Left colon (tissue), 2 donors: ENCODE measurements around the gene IAPP. TPM values are rescaled to one million over a fixed set of nuclear protein-coding genes. Genes with fewer than 3 reads are reported as not detected.
"Not testable (repeated sequence)": the region's sequence is repeated elsewhere in the genome, so short reads cannot be mapped to it uniquely, and the experiment has no call there.

Experiments
- ATAC-seq: fragments of 200-7000 bp; cut with Tn5 transposase; one replicate; pipeline ENCODE4 v1.9.1; 2020; ENCODE audit warnings: mild to moderate bottlenecking, moderate library complexity
- DNase-seq, 2 donors: peaks; one replicate each; pipeline ENCODE4 v3.0.0-alpha.2; 2020
- intact Hi-C, 2 donors: fragments of 100-400 bp; cut with DNase I in 1 of 2; cut with micrococcal nuclease in 1 of 2; formaldehyde crosslinking; loops; one replicate each; pipeline versions ENCODE4 v1.11.2 to v1.14.0; 2022; cut with DNase I, micrococcal nuclease
- long read RNA-seq: library from polyadenylated mRNA; unstranded; transcript quantifications from one replicate; pipeline ENCODE4 v2.0.0, GENCODE V29; 2021
- total RNA-seq, 2 donors: library from RNA; stranded (reverse); fragmentation: NEBNext Ultra II Directional; extraction: Animal tissue kit (Norgen Biotek cat#: 25700); gene quantifications; one replicate each; pipeline ENCODE4 v1.2.1, GENCODE V29; 2021
- donor health status: DM: no; HTN: no; CAD: no.
- donor health status: DM: yes; HTN: yes; CAD: no.

The IAPP gene
- not detected for total RNA-seq
- long read RNA-seq, result 0 reads

DNA sequence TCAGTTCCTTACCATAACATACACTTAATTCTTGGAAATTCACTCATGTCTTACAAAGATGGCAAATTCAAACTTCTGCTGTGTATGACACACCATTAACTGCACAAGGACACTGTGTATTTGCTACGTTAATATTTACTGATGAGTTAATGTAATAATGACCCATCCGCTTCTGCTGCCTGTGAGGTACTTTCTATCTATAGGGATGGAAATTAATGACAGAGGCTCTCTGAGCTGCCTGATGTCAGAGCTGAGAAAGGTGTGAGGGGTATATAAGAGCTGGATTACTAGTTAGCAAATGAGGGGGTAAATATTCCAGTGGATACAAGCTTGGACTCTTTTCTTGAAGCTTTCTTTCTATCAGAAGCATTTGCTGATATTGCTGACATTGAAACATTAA, at the start of gene IAPP:
Gene IAPP (plus strand): TSS at position 301 of the 400 bp plus-strand sequence. CDS start 450 bp downstream, outside the sequence.
- no peak for ATAC-seq
- DNase-seq, result no peak
- intact Hi-C loops, result no loop called here

DNA sequence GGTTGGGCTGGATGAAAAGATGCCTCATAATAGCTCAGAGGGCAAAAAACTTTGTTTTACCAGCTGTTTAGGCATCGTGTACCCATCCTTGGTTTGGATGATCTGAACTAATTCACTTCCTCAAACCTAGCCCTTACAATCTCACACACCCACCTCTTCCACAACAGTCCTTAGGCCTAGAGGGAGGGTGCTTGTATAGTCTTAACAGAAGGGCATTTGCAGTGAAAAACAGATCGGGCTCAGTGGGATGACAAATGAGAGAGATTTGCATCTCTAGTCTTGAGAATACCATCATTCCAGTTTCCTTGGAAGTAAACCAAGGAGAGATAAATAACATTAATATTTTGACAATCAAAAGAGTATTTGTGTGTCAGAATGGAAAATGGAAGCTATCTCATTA, 49.0 kb upstream of the IAPP start:
- intact Hi-C loops, result no loop called here
- DNase-seq (no peak), ATAC-seq (no peak)

DNA sequence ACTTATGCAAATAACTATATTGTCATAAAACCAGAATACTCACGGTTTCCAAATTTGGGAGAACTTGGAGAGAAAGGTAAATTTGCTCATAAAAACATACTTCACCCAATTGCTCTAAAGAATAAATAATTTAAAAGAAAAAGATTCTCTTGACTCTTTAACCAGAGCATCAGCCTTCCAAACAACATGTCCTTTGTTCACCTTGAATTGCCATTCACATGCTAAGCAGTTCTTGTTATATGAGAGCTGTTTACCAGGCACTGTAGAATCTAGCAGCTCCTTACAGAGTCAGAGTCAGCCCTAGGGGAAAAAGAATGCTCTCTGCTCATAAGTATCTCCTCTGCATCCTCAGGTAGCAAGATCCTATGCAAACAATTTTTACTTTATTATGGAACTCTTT, 48.2 kb upstream of the IAPP start:
- intact Hi-C loops, result no loop called here
- ATAC-seq (no peak), DNase-seq (no peak)

DNA sequence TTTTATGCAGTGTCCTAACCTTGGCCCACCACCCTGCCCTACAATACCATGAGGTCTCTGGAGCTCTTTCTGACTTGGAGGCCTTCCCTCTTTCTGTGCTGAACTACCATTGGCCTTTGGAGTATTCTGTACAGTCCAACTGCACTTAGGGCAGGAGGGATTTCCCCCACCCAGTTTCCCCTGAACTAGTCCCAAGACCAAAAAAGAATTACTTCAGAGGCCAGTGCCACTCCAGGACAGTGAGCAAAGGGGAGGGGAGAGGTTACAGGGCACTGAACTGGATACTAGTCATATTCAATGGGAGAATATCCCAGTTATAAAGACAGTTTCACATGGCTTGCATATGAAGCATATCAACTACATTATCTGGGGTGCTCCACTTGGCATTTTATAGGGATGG, 44.1 kb upstream of the IAPP start:
- ATAC-seq (no peak), DNase-seq (no peak)
- intact Hi-C loops, result no loop called here

DNA sequence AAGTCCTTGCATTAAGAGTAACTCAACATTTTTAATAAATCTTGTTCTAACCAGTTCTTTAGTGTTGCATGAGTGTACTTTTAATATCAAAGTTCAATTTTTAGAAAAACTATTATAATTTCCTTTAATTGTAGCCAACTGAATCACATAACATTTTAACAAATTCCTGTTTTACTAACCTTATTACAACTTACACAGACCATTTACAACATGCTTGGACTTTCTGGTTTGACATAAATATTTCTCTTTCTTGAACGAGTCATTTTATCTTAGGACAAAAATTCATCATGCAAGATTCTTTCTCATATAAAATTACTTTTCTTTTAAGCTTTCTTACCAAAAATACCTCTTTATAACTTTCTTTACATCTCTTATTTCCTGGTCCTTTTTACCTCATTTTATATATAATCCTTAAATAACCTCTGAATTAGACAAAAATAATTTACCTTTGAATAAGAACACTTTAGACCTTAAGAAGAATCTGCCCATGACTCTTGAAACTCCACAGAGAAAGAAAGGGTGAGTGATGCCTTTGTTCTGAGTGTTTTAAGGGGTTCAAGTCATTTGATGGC, 41.9 kb upstream of the IAPP start:
- intact Hi-C loops, result no loop called here
- DNase-seq (no peak), ATAC-seq (no peak)

DNA sequence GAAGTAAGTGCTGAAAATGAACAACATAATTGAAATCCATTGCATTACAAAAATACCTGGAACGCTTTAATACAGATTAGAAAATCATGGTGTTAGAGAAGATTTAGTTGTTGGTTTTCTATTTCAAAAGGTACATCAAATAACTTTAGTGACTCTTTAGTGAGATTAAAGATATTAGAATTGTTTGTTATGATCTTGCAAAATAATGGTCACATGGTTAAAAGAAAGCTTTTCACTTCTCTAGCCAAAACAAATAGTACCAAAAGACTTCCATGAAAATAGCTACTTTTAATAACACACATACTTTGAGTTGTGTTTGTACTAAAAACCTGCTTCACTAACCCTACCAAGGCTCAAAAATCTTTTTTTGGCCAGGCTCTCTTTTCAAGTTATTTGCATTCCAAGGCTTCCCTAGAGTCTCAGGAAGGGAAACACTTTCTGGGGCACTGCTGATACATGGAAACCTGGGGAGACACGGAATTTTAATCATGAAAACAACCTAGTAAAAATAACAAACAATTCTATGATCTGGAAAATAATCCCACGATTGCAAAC, 37.9 kb upstream of the IAPP start, which contains the start of gene SLCO1A2:
Gene SLCO1A2 (minus strand): TSS at position 147 of the 555 bp plus-strand sequence. CDS start 270 bp downstream, outside the sequence.
- intact Hi-C loops, result no loop called here
- DNase-seq, result no peak
- ATAC-seq, result no peak

DNA sequence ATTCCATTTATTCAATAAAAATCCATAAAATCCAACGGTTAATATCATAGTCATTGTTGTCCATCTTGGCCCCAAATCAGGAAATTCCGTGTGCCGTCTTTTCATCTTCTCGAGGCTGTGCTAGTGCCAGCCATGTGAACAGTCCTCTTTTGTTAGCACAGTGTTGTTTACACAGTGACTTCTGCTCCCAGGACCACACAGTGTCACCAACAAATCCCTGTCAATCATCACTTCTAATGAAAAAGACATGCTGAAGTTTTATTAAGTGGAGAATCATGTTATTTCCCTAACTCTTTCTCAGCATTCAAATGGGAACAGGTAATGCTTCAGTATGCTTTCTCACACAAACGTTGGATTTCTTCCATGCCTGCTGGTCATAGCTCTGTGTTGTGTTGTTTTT, 36.0 kb upstream of the IAPP start:
- DNase-seq (no peak), ATAC-seq (no peak)
- intact Hi-C loops, result no loop called here

DNA sequence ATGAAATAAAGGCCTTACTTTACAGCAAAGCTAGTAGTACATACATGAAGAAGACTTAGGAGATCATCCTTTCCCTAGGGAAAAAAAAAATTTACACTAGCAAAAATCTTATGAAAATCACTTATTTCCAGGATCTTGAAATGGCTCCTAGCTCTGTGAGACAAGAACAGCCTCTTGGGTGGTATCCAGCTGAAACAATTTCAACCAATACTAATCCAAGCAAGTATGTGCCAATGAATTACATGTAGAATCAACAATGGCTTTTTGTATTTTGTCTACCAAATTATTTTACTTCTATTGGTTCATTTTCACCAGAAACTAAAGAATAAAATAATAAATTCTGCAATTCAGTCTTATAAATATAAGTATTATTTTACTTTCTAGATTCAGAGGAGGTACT, 35.2 kb upstream of the IAPP start:
- DNase-seq (no peak), ATAC-seq (no peak)
- intact Hi-C loops, result no loop called here

DNA sequence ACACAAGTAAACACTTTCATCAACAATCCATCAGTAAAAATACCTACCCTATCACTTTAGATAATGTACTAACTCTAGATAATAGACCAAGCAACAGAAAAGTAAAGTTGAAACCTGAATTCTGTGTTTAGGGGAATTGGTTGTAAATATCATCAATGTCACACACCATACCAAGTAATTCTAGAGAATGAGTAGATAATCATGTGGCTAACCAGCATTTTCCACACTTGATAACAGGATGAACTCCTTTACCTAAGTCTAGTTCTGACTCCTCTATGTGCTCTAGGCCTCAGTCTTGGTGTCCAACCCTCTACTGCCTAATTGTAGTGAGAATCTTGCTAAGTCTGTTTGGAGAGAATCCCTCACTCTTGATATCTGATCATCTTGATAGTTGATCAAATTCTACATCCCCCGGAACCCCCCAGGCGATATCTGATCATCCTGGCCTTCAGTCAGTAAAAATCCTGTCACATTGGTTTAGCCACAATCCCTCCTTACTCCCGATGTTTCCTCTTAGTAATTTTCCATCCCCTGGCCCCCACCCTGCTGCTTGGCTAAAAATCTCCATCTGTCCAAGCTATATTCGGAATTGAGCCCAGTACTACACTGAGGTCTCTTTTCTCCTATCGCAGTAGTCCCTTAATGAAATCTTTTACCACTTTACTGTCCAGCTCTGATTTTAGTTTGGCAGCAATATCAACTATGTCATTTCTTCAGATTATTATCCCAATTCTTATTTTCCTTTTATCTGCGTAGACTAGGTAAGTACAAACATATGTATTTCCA, 34.5 kb upstream of the IAPP start:
- ATAC-seq, result no peak
- DNase-seq, result no peak
- intact Hi-C loops, result no loop called here

DNA sequence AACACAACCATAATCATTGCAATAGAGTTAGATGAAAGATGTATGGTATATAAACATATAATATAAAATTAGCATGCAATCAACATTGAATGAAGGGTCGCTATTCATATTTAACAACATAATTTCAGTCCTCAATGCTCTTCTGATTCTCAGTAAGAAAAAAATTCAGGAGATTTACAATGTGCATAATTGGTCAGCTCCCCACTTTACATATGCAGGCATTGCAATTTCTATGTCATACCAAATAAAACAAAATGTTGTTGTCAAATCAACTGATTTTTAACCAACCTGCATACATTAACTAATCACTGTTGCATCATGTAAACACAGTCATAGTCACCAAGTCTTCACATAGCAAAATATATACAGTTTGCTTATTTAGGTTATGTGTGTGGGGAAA, 32.8 kb upstream of the IAPP start:
- DNase-seq, result no peak
- intact Hi-C loops, result no loop called here
- no peak for ATAC-seq

DNA sequence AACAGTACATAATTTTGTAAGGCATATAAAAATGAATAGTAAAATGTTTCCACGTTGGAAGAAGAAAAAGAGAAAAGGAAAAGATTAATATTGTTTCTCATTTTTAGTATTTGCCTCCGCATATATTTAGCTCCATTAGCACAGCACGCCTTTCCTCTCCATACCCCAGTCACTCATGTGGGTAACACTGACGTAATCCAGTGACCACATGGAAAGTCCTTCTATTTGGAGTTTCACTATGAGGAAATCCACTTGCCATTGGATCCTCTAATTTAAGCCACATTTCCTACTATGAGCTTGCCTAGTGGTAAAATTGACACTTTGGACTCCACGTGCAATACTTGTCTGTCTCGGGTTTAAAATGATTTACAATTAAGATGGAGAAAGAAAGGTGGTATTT, 32.3 kb upstream of the IAPP start:
- intact Hi-C loops, result no loop called here
- ATAC-seq, result no peak
- DNase-seq, result no peak

DNA sequence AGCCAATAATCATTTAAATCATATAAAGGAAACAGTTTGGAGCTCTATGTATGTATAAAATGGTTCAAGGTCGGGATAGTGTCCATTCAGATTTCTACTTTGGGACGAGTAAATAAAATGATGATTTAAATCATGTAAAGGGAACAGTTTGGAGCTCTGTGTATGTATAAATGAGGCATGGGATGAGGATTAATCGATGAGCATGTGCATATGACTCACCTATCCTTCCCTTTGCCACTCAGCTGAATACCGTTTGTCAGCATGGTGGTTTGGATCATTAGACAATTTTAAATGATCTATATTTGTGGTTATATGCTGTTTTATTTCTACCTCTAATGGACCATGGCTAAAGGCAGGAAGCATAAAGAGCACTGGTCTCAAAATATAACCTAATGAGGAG, 30.9 kb upstream of the IAPP start:
- DNase-seq (no peak), ATAC-seq (no peak)
- intact Hi-C loops, result no loop called here

DNA sequence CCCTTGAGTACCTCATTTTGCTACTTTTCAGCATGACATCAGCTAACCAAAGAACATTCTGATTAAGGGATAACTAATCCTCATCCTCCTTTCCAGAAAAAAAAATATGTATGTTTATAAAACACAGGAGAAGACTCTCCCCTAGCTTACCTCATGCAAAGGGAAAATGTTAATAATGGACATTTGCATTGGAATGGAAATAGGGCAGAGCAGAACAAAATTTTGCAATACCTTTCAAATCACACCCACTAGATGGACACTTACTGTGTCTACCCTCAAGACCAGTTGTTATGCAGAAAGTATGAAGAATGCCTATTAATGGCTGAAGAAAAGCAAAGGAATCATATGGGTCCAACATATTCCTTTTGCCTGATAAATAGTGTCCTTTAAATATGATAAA, 29.1 kb upstream of the IAPP start:
- intact Hi-C loops, result no loop called here
- DNase-seq (no peak), ATAC-seq (no peak)

DNA sequence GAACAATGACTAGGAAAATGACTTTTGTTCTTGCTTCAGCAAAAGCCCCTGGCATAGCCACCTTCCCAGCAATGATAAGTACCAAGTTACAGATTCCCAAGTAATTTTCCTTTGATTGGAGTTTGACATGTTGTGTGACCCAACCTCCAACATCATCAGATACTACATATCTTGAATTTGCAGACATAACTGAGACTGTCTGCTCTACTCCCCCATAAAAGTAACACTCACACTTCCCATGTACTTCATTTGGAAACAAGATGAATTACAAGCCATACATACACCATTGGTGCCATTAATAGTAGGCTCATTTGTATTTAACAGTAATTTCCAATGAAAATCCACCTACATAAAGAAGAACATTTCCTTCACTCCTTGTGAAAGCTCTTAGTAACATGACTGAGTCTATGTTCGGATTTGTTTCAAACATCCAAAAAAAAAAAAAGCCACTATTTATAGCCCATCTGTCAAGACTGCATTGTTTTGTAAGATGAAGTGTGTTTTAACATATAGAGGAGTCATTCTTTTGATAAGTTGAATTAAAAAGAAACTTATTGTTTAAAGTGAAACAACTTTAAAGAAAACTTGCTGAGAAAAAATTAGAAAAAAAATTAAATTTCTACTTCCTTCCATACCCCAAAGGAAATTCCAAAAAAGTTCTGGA, 26.0 kb upstream of the IAPP start:
- no peak for DNase-seq
- intact Hi-C loops, result no loop called here
- ATAC-seq, result no peak

DNA sequence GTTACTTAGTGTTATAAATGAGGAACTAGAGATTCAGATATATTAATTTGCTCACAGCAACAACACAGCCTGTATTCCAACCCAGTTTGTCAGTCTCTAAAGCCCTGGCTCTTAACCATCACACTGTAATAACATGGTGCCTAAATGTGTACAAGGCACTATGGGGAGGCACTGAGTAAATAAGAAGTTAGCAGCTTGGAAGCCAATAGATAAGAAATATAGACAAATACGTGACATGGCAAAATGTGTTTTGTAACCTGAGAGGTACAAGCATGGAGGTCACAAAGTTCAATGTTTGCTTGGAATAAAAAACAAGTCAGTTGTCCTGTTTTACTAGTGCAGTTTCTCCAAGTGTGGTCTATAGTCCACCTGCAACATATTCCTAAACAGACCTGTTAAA, 21.7 kb upstream of the IAPP start:
- DNase-seq (no peak), ATAC-seq (no peak)
- intact Hi-C loops, result no loop called here

DNA sequence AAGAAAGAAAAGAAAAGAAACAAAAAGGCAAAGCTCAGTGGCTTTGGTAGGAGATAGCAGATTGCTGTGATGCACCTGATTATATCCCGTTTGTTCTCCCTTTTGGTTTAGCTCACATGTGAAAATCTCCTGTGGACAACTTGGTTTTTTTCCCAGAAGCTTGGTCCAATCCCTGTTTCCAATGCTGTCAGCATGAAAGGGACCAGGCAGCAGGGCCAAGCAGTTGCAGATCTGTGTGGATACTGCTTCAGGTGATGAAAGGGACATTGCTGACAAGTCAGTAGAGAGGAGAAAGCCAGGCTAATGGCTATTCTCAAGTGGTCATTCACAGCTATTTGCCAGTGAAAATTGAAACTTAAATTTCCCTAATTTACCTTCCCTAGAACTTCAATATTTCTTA, 19.2 kb upstream of the IAPP start:
- DNase-seq (no peak), ATAC-seq (no peak)
- intact Hi-C loops, result no loop called here

DNA sequence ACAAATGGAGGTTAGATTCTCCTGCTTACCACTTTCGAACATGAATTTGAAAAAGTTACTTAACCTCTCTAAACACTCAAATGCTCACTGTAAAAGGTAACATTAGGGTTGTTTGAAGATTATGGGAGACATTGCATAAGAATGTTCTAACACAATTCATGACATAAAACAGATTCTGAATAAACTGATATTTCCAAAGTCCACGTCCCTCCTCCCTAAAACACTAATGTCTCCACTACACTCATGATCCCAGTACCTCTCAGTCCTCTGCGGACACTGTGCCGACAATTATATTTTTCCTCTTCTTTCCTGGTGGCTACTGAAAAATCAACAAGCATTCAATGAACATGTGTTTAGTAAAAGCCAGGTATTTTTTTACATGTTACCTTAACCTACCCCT, 18.8 kb upstream of the IAPP start:
- DNase-seq (no peak), ATAC-seq (no peak)
- intact Hi-C loops, result no loop called here

DNA sequence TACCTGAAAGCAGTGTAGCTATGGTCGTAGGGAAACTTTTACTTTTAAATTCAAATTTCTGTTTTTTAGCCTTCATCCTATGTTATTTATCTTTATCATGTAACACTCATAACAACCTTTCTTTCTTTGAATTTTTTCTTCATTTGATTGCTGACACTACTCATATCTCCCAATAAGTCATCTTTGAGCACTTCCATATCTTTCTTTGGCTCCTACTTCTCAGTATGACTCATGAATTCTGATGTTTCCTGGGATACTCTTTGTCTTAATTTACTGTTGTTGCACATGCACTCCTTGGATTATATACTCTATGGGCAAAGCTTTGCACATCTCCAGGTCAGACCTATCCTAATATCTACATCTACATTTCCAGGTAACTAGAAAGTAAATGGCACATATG, 18.1 kb upstream of the IAPP start:
- intact Hi-C loops, result no loop called here
- no peak for DNase-seq
- ATAC-seq, result no peak

DNA sequence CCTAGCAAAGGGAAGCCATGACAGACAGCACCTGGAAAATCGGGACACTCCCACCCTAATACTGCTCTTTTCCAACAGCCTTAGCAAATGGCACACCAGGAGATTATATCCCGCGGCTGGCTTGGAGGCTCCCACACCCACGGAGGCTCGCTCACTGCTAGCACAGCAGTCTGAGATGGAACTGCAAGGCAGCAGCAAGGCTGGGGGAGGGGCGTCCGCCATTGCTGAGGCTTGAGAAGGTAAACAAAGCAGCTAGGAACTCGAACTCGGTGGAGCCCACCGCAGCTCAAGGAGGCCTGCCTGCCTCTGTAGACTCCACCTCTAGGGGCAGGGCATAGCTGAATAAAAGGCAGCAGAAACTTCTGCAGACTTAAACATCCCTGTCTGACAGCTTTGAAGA, 12.1 kb upstream of the IAPP start:
- ATAC-seq, intact Hi-C loops, DNase-seq: not testable (repeated sequence)
